ENCODE results near the gene PRKCE. TPM values are rescaled to one million over a fixed set of nuclear protein-coding genes. Genes with fewer than 3 reads are reported as not detected.
A peak's percentile ranks its signal among the peaks of the same experiment; 100 is the strongest.

Gene PRKCE
- total and polyA plus RNA-seq, 7 donors = 3.0 to 22.8 (median 16.1) TPM

GRCh38 chr2:45816272-45816671 lies 164.8 kb downstream of the PRKCE start:
- intact Hi-C loops (cut with DNase I) = no loop called here
- Histone ChIP-seq H3K4me1 (peaks cover 35% of the 10 kb centered on the region), H3K9me3 (no peaks in the 10 kb centered on the region), H3K4me3 (no peak overlapping the region), H3K27ac (no peak overlapping the region), H3K27me3 (ENCODE audit: insufficient read depth in 3 of 3, low read length in 2 of 3) (no peaks in the 10 kb centered on the region), H3K36me3 (ENCODE audit: insufficient read depth in 1 of 2, low read depth in 1 of 2) (no peaks in the 10 kb centered on the region)
- WGBS, 3 donors = 71 to 85% (median 72%) methylated on average over 2 of the region's 2 CpGs
- no peak for TF ChIP-seq CTCF (IDR thresholded peaks at IDR 0.05)
- DNase-seq (peak in 1 of 2 donors; percentile 32), ATAC-seq (no peak)

- no peak overlapping the region for H3K27ac ChIP-seq
- WGBS, 3 donors = 69 to 84% (median 83%) methylated on average over 5 of the region's 5 CpGs
- TF ChIP-seq CTCF (IDR thresholded peaks at IDR 0.05) = no peak
- intact Hi-C loops (cut with DNase I) = no loop called here
- H3K9me3 ChIP-seq = no peaks in the 10 kb centered on the region
- H3K27me3 ChIP-seq (ENCODE audit: insufficient read depth in 3 of 3, low read length in 2 of 3) = no peaks in the 10 kb centered on the region
- peaks cover 40% of the 10 kb centered on the region for H3K4me1 ChIP-seq
- ATAC-seq = no peak
- H3K4me3 ChIP-seq = no peak overlapping the region
- H3K36me3 ChIP-seq (ENCODE audit: insufficient read depth in 1 of 2, low read depth in 1 of 2) = no peaks in the 10 kb centered on the region
- DNase-seq = no peak
Measured at GRCh38 chr2:45818591-45818990, 167.1 kb downstream of the PRKCE start.

GRCh38 chr2:45820048-45820447 lies 168.6 kb downstream of the PRKCE start:
- intact Hi-C loops (cut with DNase I) = loop anchor here in 1 of 2 donors (5.0 kb wide), 1 partner anchor 117 kb away; no protein-coding TSS in a partner anchor
- no peaks in the 10 kb centered on the region for H3K9me3 ChIP-seq
- DNase-seq (no peak), ATAC-seq (no peak)
- no peaks in the 10 kb centered on the region for H3K27me3 ChIP-seq (ENCODE audit: insufficient read depth in 3 of 3, low read length in 2 of 3)
- WGBS, 3 donors = 91 to 97% (median 92%) methylated on average over 7 of the region's 7 CpGs
- TF ChIP-seq CTCF (IDR thresholded peaks at IDR 0.05) = no peak
- peaks cover 37% of the 10 kb centered on the region for H3K4me1 ChIP-seq
- no peak overlapping the region for H3K27ac ChIP-seq
- no peaks in the 10 kb centered on the region for H3K36me3 ChIP-seq (ENCODE audit: insufficient read depth in 1 of 2, low read depth in 1 of 2)
- H3K4me3 ChIP-seq = no peak overlapping the region

- Histone ChIP-seq H3K4me1 (peaks cover 37% of the 10 kb centered on the region), H3K27me3 (ENCODE audit: insufficient read depth in 3 of 3, low read length in 2 of 3) (no peaks in the 10 kb centered on the region), H3K9me3 (no peaks in the 10 kb centered on the region), H3K36me3 (ENCODE audit: insufficient read depth in 1 of 2, low read depth in 1 of 2) (no peaks in the 10 kb centered on the region), H3K4me3 (no peak overlapping the region), H3K27ac (peak overlapping the region; percentile 69)
- intact Hi-C loops (cut with DNase I) = loop anchor here (2.0 to 5.0 kb wide), 3 partner anchors 115 to 171 kb away; partner anchors contain the start of gene PRKCE (in 1 of the 2)
- WGBS, 3 donors = 49 to 67% (median 50%) methylated on average over 9 of the region's 9 CpGs
- no peak for TF ChIP-seq CTCF (IDR thresholded peaks at IDR 0.05)
- ATAC-seq (peak; percentile 34 to 76 (median 68)), DNase-seq (peak; percentile 56 to 80)
Measured at GRCh38 chr2:45821558-45822271, 170.2 kb downstream of the PRKCE start.

All from psoas muscle (tissue), 8 donors.